Measurements from ENCODE around the gene SEPTIN5.
"Not testable (repeated sequence)": the region's sequence is repeated elsewhere in the genome, so short reads cannot be mapped to it uniquely, and the experiment has no call there.

Gene SEPTIN5

GRCh38 chr22:19675428-19675827 is 38.9 kb upstream of the SEPTIN5 start:
- no peaks in the 10 kb centered on the region for H3K36me3 ChIP-seq (ENCODE audit: insufficient read depth, low read length)
- no peaks in the 10 kb centered on the region for H3K9me2 ChIP-seq (replicated peaks; ENCODE audit: low read depth, low read length)
- no peaks in the 10 kb centered on the region for H3K79me2 ChIP-seq (ENCODE audit: insufficient read depth, low read length)
- no peaks in the 10 kb centered on the region for H3K4me1 ChIP-seq (ENCODE audit: insufficient read depth, low read length, poor library complexity, severe bottlenecking)
- no peak overlapping the region for H3K4me2 ChIP-seq (ENCODE audit: low read depth, low read length, poor library complexity, severe bottlenecking)
- no peaks in the 10 kb centered on the region for H3K27me3 ChIP-seq (ENCODE audit: insufficient read depth, low read length, poor library complexity, severe bottlenecking)
- no peaks in the 10 kb centered on the region for H3F3A ChIP-seq (ENCODE audit: low read depth)
- TF ChIP-seq CTCF (conservative IDR thresholded peaks at IDR 0.05; ENCODE audit: low read length) = no peak
- TF ChIP-seq EZH2phosphoT487 (IDR thresholded peaks at IDR 0.05; ENCODE audit: borderline replicate concordance) = no peak
- H2AFZ ChIP-seq (ENCODE audit: low read length) = no peak overlapping the region
- H3K9ac ChIP-seq (ENCODE audit: low read depth, low read length, poor library complexity, severe bottlenecking) = no peak overlapping the region
- no peaks in the 10 kb centered on the region for H3K9me3 ChIP-seq (ENCODE audit: insufficient read depth, low read depth, low read length)
- no peaks in the 10 kb centered on the region for H4K20me1 ChIP-seq (ENCODE audit: insufficient read depth, low read length, poor library complexity, severe bottlenecking)
- no peak overlapping the region for H3K4me3 ChIP-seq (ENCODE audit: low read length, poor library complexity, severe bottlenecking)

DNA sequence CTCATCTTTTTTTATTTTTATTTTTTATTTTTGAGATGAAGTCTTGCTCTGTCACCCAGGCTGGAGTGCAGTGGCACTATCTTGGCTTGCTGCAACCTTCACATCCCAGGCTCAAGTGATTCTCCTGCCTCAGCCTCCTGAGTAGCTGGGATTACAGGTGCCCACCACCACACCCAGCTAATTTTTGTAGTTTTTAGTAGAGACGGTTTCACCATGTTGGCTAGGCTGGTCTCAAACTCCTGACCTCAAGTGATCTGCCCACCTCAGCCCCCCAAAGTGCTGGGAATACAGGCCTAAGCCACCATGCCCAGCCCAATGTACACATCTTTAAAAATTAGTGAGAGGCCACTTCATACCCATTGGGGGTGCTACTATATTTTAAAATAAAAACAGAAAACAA is 37.9 kb upstream of the SEPTIN5 start:
- not testable (repeated sequence) for H3K4me1 ChIP-seq (ENCODE audit: insufficient read depth, low read length, poor library complexity, severe bottlenecking); H3K4me2 ChIP-seq (ENCODE audit: low read depth, low read length, poor library complexity, severe bottlenecking); H2AFZ ChIP-seq (ENCODE audit: low read length); H3F3A ChIP-seq (ENCODE audit: low read depth); H4K20me1 ChIP-seq (ENCODE audit: insufficient read depth, low read length, poor library complexity, severe bottlenecking); H3K4me3 ChIP-seq (ENCODE audit: low read length, poor library complexity, severe bottlenecking); H3K9me3 ChIP-seq (ENCODE audit: insufficient read depth, low read depth, low read length); H3K79me2 ChIP-seq (ENCODE audit: insufficient read depth, low read length); H3K36me3 ChIP-seq (ENCODE audit: insufficient read depth, low read length); H3K9ac ChIP-seq (ENCODE audit: low read depth, low read length, poor library complexity, severe bottlenecking); H3K27me3 ChIP-seq (ENCODE audit: insufficient read depth, low read length, poor library complexity, severe bottlenecking); H3K9me2 ChIP-seq (replicated peaks; ENCODE audit: low read depth, low read length)

GRCh38 chr22:19678949-19679521 is 35.3 kb upstream of the SEPTIN5 start:
- H3K9me2 ChIP-seq (replicated peaks; ENCODE audit: low read depth, low read length) = no peaks in the 10 kb centered on the region
- no peaks in the 10 kb centered on the region for H3K27me3 ChIP-seq (ENCODE audit: insufficient read depth, low read length, poor library complexity, severe bottlenecking)
- no peak overlapping the region for H3K4me2 ChIP-seq (ENCODE audit: low read depth, low read length, poor library complexity, severe bottlenecking)
- H4K20me1 ChIP-seq (ENCODE audit: insufficient read depth, low read length, poor library complexity, severe bottlenecking) = no peaks in the 10 kb centered on the region
- H3K4me1 ChIP-seq (ENCODE audit: insufficient read depth, low read length, poor library complexity, severe bottlenecking) = no peaks in the 10 kb centered on the region
- no peaks in the 10 kb centered on the region for H3K79me2 ChIP-seq (ENCODE audit: insufficient read depth, low read length)
- TF ChIP-seq CTCF (conservative IDR thresholded peaks at IDR 0.05; ENCODE audit: low read length) (no peak), EZH2phosphoT487 (IDR thresholded peaks at IDR 0.05; ENCODE audit: borderline replicate concordance) (no peak)
- H3K9me3 ChIP-seq (ENCODE audit: insufficient read depth, low read depth, low read length) = no peaks in the 10 kb centered on the region
- H3K9ac ChIP-seq (ENCODE audit: low read depth, low read length, poor library complexity, severe bottlenecking) = no peak overlapping the region
- no peak overlapping the region for H2AFZ ChIP-seq (ENCODE audit: low read length)
- H3F3A ChIP-seq (ENCODE audit: low read depth) = no peaks in the 10 kb centered on the region
- no peaks in the 10 kb centered on the region for H3K36me3 ChIP-seq (ENCODE audit: insufficient read depth, low read length)
- no peak overlapping the region for H3K4me3 ChIP-seq (ENCODE audit: low read length, poor library complexity, severe bottlenecking)

DNA sequence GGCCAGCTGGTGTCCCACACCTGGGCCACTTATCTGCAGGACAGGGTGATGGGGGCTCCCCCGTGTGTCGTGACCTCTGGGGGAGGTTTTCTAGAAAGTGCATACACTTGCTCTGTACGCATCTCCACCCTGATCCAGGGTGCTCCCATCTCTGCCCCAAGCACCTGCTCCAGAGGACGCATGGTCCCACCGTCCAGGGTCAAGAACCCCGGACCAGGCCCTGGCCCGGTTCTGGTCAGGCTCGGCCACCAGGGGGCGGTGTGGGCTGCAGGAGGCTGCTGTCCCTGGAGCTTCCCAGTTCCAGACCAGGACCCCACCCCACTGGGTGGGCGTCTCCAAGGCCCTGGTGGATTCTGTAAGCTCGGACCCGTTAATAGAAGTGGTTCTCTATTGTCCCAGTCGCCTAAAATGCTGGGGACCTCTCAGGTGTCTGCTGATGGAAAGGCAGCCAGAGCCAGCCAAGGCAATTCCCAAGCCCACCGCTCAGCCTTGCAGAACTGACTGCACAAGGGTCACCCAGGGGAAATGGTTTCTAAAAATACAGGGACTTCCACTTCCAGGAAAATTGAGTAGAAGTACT is 34.7 kb upstream of the SEPTIN5 start:
- H3K79me2 ChIP-seq (ENCODE audit: insufficient read depth, low read length) = no peaks in the 10 kb centered on the region
- no peak overlapping the region for H2AFZ ChIP-seq (ENCODE audit: low read length)

More for the DNA sequence above, 34.7 kb upstream of the SEPTIN5 start:
- no peaks in the 10 kb centered on the region for H3F3A ChIP-seq (ENCODE audit: low read depth)
- H3K4me2 ChIP-seq (ENCODE audit: low read depth, low read length, poor library complexity, severe bottlenecking) = no peak overlapping the region
- no peak overlapping the region for H3K9ac ChIP-seq (ENCODE audit: low read depth, low read length, poor library complexity, severe bottlenecking)
- no peak for TF ChIP-seq EZH2phosphoT487 (IDR thresholded peaks at IDR 0.05; ENCODE audit: borderline replicate concordance)
- peak; percentile 73 for TF ChIP-seq CTCF (conservative IDR thresholded peaks at IDR 0.05; ENCODE audit: low read length)
- H3K27me3 ChIP-seq (ENCODE audit: insufficient read depth, low read length, poor library complexity, severe bottlenecking) = no peaks in the 10 kb centered on the region
- no peaks in the 10 kb centered on the region for H3K4me1 ChIP-seq (ENCODE audit: insufficient read depth, low read length, poor library complexity, severe bottlenecking)
- H3K4me3 ChIP-seq (ENCODE audit: low read length, poor library complexity, severe bottlenecking) = no peak overlapping the region
- no peaks in the 10 kb centered on the region for H4K20me1 ChIP-seq (ENCODE audit: insufficient read depth, low read length, poor library complexity, severe bottlenecking)
- H3K9me2 ChIP-seq (replicated peaks; ENCODE audit: low read depth, low read length) = no peaks in the 10 kb centered on the region
- no peaks in the 10 kb centered on the region for H3K36me3 ChIP-seq (ENCODE audit: insufficient read depth, low read length)
- no peaks in the 10 kb centered on the region for H3K9me3 ChIP-seq (ENCODE audit: insufficient read depth, low read depth, low read length)
